ENCODE results near the gene SOX5.

SOX5 gene

GRCh38 chr12:23488130-23488529 lies 461.3 kb downstream of the SOX5 start:
- no peak for DNase-seq (ENCODE audit: low read depth in 2 of 2)

GRCh38 chr12:23484238-23484637 lies 465.2 kb downstream of the SOX5 start:
- DNase-seq (ENCODE audit: low read depth in 2 of 2) = no peak

GRCh38 chr12:23482571-23482970 lies 466.9 kb downstream of the SOX5 start:
- DNase-seq (ENCODE audit: low read depth in 2 of 2) = no peak
